A673 (cell line): ENCODE measurements around the gene ABCG5.

Experiments used
- CTCF ChIP-seq: fragments of 300-800, 200-600 bp; sonication (generic); conservative IDR thresholded peaks from 2 replicates; pipeline ENCODE4 v1.5.1; 2017; ENCODE audit warnings: low read depth, mild to moderate bottlenecking, antibody characterized with exemption, low read length, moderate library complexity, mixed read lengths
- EZH2 ChIP-seq: fragments of 200-600 bp; sonication (generic); IDR thresholded peaks from 2 replicates; pipeline ENCODE4 v1.6.1; 2017; ENCODE audit warnings: borderline replicate concordance, low read depth, mild to moderate bottlenecking, mixed read lengths, antibody characterized with exemption, low read length; ENCODE audit not compliant: poor library complexity, severe bottlenecking

DNA sequence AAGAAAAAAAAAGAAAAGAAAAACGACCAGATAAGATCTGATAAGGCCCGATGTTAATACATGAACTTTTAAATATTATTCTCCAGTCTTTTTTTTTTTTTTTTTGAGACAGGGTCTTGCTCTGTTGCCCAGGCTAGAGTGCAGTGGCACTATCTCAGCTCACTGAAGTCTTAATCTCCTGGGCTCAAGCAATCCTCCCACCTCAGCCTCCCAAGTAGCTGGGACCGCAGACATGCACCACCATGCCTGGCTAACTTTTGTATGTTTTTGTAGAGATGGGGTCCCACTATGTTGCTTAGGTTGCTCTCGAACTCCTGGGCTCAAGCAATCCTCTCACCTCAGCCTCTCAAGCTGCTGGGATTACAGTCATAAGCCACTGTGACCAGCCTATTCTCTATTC, 1.6 kb downstream of the ABCG5 start:
- no peak for TF ChIP-seq EZH2
- TF ChIP-seq CTCF, result no peak
